GDM1 (cell line): Measurements from ENCODE around the gene CDH13.

Experiments used
- DNase-seq: peaks from one replicate; lab custom pipeline; 2025; lab: John Stamatoyannopoulos, UW

CDH13 gene

DNA sequence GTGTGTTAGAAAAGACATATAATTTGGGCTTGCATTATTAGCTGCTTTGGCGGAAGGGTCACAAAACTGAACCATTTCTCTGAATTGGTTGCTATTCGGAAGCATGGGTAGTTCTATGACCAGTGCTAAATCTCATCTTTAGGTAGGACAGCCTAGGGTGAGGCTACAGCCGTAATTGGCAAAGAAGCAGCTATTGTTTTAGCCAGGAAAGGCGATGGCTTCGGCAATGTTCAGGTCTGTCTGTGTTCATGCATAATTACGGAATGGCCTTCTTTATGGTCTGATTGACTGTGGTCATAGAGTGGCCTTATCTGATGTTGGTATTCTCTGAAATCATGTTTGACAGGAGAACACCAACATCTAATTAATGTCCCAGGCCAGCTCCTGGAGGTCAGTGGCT is 812.6 kb downstream of the CDH13 start:
- no peak for DNase-seq

DNA sequence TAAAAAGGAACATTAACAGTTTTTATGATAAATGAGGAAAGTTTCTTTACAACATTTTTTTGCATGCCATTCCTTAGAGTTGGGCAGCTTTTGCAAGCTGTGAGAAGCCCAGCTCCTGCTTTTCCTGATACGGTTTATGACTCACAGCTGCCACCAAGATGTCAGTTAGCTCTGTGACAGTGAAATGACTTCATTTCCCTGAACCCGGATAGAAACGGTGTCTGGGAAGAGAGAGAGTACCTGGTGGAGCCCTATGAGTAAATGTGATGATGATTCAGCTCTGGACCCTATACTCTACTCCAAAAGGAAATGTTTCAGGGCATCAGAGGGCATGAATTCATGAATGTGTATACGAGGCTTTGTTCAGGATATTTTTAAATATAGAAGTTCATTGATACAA is 814.7 kb downstream of the CDH13 start:
- no peak for DNase-seq

DNA sequence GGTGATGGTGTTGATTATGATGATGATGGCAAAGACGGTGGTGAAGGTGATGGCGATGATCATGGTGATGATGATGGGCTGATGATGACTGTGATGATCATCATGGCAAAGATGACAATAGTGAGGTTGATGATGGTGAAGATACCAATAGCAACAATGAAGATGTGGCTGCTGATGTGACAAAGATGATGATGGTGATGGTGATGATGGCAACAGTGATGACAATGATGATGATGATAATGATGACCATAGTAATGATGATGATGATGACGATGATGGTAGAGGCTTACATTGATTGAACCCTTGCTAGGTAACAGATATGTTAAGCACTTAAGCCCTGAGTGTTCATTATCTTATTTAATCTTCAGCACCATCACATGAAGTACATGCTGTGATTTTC is 817.2 kb downstream of the CDH13 start:
- no peak for DNase-seq

DNA sequence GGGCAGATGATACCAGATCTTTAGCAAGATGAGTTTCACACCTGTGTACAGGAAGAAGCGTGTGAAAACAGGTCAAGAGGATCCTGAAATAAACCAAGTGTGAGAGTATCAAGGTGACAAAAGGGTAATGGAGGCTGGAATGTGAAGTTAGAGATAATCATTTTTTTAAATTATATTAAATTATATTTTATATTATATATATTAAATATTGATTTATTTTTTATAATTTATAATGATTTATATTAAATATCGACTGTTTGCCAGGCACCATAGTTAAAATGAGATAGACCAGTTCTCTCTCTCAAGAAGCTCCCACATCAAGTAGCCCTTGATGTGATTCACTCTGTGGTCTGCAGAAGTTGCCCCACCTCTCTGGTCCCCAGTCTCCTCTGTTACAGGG is 820.8 kb downstream of the CDH13 start:
- no peak for DNase-seq

DNA sequence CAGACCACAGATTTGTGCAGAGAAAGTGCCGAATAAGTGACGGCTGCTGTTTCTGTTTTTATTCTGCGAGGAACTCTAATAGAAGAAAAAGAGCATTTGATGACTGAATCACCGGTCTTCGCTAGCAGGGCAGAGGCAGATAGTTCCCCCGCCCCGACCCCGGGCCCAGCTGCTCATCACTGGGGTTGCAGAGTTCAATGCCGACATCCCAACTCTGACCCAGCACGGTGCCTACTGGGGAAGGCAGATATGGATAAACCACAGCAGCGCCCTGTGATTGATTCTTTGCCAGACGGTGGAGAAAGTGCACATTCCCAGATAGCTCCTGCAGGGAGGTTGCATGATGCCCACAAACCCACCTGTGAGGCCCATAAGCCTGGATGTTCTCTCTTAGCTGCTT is 823.1 kb downstream of the CDH13 start:
- no peak for DNase-seq

DNA sequence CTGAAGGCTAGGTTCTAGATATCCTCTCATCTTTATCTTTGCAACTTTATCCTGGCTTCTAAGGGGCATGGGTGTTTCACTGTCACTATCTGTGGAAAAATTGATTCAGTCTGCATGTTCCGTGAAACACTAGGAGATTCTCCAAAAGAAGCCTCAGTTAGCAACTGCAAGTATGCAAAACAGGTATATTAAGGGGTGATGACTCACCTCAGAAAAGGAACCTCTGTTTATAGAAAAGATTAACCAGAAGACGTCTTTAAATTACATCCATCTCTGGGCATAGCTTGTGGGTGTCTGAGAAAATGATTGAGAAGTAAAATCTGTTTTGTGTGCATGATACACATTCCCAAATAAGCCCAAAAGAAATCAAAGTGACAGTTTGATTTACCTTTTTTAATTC is 827.2 kb downstream of the CDH13 start:
- no peak for DNase-seq

DNA sequence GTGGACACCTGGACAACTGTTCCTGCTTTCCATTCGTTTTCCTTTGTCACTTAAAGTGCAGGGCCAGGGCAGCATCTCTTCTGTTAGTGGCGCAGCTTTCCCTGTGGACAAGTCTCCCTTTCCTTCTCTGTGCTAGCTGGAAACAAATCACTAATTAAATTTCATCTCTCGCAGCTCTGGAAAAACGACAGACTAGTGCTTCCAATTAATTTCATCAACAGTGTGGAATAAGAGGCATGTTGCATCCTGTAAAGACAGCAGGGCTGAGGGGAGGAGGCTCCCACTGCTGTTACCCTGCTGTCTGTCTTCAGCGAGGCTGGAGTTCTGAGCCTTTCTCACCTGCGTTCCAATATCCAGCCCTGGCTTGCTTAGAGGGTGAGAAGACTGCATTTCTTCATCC is 828.9 kb downstream of the CDH13 start:
- DNase-seq, result no peak

DNA sequence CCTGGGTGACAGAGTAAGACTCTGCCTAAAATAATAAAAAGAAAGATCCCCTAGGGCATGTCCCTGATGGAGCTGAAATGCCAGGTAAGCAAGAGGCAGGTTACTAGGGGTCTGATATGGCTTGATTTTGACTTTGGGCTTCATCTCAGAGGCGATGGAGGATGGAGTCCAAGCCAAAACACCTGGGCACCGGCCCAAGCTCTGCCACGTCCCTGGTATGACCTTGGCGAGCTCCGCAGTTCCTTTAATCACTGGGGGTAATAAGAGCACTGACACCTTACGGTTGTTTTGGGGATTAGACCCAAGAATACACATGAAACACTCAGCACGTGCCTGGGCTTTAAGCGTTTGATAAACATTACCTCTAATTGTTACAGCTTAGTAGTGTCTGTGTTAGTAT is 830.2 kb downstream of the CDH13 start:
- no peak for DNase-seq

DNA sequence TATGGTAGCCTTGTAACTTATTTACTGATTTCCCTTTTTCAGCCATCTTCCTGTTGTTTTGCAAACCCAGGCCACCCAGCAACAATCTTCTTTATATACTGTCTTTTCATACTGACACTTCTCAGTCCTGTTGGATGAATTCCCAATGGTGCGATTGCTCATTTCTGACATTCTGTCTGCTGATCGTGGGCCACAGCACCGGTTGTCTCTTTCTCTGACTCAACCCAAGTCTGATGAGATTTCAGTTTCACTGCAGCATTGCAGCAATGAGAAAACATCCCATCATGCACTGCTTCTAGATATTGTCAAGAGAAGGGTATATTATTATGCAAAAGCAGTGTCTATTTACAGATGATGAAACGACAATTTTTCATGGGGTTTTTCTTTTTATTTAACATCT is 831.8 kb downstream of the CDH13 start:
- no peak for DNase-seq

DNA sequence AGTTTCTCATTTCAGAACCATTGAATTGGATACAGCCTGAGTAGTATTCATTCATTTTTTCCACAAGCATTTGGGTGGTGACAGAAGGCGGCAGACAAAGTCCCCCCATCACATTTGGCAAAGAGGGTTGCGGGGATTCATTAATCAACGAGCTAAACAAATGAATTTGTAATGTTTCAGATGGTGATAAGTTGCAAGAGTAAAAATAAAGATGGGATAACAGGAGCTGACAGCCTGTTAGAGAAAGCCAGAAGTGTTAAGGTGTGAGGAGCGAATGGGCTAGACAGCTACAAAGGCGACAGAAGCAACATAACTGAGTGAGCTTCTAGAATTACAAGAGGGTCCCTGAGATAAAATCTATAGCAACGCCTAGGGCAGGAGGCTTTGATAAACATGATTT is 838.2 kb downstream of the CDH13 start:
- no peak for DNase-seq

DNA sequence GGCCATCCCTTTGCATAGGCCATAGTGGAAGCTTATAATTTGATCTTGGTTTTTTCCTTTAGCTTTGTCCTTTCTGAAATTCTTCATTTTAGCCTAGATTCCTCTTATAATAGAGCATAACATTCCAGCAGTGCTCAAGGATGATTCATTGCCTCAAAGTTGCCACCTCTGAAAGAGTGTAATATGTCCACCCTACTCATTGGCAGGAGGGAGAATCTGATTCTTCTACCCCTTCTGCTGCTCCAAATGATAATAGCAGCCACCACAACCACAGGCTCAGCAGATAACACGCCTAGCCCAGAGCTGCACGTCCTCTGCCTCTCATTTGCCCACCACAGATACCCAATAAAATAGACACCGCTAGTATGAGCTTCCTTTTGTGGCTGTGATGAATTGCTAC is 843.6 kb downstream of the CDH13 start:
- no peak for DNase-seq

DNA sequence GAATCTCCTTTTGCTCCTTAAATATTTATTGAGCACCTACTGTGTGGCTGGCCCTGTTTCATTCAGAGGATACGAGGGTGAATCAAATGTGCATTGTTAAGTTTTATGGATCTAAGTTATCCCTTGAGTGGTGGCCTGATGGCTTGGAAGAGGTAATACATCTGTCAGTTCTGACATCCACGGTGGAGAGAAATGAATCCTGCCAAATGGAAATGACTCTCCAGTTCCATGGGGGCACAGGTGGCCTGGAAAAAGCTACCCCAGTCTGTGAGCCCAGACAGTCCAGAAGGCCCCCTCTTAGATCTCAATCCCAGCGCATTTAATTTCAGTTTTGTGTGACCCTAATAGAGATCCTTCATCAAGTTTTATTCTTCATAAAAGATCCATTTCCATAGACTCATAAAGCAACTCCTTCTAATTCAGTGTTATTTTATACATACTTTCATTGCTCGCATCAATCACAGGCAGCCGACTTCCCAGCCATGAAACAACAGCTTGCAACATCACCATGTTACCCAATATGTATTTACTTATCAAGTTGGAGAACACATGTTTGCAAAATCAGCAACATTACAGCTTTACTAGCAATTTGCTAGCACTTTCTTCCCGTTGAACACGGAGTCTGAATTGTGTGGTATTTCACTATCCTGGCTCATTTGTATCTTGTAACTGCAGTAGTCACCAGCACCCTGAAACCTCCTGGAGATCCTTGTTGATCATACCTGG is 846.2 kb downstream of the CDH13 start:
- no peak for DNase-seq

DNA sequence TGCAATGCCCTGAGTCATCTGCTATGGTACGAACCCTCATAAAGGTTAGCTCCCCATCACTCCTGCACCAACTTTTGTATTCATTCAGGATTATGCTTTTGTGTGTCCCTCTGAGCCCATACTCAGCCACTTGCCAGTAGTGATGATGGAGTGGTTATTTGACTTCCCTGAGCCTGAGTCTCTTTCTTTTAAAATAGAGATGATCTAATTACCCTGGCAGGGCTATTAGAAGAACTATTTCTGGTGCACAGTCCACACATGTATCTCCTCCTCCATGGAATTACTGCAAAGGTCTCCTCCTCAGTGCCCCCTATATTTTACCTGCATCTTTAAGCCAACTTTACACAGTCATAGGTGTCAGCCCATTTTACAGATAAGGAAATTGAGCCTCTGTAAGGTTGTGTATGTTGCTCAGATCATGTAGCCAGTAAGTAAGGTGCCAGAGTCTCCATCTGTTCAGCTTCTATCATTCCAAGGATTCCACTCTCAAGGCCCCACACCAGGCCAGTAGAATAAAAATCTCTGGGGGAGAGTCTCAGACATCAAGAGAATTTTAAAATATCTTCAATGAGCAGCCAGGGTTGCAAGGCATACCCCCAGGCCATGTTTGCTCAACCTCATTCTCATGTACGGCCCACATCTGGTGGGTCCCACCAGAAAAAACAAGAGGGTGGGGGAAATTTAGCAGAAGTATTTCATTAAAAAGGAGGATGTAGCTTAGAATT is 847.3 kb downstream of the CDH13 start:
- DNase-seq, result no peak

DNA sequence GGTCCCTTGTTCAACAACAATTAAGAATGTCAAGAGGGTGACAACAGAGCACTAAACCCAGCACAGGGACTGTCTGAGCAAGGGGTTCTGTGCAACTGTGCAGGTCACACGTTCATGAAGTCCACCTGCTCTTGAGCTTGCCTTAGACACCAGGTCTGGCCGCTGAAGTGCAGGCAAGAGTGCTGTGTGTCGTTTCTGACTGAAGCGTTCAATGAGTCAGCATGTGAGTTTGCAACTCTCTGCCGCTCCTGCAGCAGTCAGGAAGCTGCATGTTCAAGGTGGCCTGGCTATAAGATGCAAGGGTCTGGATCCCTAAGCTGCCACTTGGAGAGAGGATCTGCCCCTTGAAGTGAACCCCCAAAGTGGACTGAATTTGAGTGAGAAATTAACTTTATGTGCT is 848.3 kb downstream of the CDH13 start:
- DNase-seq, result no peak

DNA sequence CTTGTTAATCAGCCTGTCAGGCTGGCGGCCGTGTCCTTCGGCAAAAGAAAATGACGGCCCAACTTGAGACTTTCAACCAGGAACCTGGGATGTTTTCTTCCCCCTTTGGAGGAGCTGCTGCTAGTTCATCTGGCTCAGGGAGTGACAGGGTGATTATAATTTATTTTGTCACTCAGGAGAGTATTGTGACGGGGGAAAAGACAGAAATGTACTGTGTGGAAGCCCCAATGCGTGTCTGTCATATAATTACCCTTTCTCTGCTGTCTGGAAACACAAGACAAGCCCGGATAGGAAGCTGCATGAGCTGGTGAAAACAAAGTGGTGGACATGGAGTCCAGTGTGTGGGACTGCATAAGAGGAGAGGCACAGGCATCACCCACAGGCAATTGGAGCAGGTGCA is 854.8 kb downstream of the CDH13 start:
- no peak for DNase-seq

DNA sequence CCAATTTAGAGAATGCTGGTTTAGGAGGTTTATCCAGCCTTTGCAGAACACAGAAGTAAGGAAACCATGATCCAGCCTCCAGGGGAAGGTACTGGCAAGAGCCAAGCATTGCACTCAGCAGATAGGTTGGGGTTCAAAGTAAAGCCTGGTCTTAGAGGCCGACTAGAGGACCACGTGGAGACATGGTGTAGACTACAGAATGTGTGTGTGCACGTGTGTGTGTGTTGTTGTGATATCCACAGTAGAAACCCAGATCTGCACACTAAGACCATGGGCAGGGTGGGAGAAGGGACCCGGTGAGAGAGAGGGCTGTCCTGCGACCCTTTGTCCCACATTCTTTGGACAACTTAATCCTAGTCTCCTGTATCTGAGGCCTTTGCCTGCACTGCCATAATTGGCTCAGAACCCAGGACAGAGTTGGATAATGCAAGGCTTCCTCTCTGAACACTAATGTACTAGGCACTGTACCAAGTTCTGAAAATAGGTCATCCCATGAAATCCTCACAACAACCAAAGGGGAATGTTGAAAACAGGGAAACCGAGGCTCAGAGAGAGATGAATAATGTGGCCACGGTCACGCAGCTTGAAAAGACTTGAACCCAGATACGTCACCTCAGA is 855.9 kb downstream of the CDH13 start:
- DNase-seq, result no peak

DNA sequence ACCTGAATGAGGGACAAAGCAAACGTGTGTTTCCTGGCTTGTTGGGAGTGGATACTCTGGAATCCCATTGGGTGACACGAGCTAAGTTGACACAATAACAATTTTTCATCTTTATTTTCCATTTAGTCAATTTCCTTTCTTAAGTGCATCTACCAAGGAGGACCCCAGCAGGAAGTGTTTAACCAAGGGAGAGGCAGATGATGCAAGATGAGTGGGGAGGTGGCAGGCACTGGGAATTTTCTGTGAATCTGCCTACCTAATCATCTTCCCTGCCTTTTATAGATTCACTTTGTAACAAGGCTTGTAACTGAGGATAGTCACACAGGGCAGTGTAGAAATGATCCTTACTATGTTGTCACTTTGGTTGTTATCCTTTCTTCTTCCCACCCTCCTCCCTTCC is 863.3 kb downstream of the CDH13 start:
- DNase-seq, result no peak

DNA sequence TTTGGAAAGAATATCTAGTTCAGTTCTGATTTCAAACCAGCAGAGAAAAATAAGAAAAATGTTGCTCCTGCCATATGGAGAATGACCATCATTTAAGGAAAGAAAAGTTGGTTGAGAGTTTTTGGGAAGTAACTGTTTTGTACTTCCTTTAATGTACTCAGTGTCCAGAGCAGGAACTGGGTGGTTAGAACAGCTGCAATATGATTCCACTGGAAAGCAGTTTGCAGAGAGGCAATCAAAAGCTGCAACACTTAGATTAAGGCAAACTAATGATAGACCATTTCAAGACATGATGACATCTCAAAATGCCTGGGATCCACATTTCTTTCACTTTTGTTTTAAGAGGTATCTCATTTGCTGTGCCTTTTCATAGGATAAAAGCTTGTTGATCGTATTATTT is 867.7 kb downstream of the CDH13 start:
- DNase-seq, result no peak

DNA sequence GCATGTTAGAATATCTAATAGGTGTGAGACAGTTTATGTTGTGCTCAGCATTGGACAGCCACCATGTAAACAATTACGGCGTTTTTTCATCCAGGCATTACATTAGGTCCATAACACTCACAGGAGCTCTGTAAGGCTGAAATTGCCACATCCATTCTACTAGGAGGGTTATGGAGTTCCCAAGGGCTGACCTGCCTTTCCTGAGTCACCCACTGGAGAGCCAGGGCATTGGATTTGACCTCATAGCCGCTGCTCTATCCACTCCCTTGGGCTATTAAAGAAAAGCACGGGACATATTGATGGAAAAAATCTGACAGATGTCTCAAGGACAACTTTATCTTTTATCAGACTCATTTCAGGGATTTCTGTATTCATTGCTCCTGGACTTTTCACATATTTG is 874.7 kb downstream of the CDH13 start:
- DNase-seq, result no peak

DNA sequence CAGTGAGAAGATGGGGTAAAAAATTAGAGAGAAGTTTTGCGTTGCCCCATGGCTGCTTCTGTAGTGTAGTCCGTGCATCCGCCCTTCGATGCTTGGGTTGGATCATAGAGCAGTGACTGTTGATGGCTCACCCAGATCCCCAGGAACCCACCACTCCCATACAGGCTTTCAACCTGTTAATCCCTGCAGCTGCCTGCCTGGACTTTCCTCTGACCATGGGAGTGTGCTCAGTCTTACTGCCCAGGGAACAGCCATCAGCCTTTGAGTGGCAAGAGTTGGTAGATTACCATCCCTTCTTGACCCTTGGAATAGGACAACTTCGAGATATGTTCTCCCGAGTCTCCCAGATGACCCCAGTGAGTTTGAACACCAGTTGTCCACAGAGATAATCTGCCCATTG is 881.5 kb downstream of the CDH13 start:
- DNase-seq, result no peak

DNA sequence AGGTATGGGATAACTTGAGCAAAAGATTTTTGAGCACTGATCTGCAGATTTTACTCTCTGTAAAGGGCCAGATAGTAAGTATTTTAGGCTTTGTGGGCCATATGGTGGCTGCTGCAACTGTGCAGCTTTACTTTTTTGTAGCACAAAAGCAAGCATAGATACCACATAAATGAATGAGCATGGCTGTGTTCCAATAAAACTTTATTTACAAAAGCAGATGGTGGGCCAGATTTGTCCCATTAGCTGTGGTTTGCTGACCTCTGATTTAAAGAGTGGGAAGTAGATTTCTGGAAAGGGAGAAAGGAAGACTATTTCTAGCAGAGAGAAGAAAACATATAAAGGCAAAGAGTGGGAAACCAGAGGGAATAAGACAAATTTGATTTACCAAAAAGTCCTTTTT is 882.5 kb downstream of the CDH13 start:
- no peak for DNase-seq

DNA sequence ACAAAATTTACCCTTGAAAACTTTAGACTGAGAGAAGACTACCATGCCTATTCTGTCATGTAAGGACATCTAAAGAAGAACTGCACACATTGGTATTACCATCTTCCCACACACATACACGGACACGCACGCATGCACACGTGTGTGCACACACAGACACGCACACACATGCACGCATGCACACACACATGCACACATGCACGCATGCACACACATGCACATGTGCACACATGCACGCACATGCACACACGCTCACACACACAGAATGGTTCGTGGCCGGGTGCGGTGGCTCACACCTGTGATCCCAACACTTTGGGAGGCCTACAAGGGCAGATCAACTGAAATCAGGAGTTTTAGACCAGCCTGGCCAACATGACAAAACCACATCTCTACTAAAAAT is 884.1 kb downstream of the CDH13 start:
- no peak for DNase-seq

DNA sequence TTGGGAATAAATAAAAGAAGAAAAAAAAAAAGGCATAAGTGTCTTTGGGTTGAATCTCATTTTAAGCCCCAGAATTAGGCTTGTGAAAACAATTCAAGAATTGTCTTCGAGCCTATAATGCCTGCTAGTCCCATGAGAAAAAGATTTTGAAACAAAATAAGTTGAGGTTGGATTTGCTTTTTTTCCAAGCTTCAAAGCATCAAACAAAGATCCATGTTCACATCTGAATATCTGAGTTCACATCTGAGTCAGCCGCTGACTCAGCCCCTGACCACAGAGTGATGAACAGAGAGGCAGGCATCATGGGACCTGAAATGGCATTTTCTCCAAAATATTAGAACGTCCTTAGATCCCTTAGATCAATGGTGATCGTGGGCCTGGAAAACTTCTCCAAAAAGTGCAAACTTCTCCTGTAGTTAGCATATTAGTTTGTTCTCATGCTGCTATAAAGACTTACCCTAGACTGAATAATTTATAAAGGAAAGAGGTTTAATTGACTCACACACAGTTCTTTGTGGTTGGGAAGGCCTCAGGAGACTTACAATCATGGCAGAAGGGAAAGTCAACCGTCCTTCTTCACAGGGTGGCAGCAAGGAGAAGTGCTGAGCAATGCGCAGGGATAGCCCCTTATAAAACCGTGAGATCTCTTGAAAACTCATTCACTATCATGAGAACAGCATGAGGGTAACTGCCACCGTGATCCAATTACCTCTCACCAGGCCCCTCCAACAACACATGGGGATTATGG is 886.4 kb downstream of the CDH13 start:
- DNase-seq, result no peak
